K562 (cell line): ENCODE measurements around the gene SDK1. TPM values are rescaled to one million over a fixed set of nuclear protein-coding genes. Genes with fewer than 3 reads are reported as not detected.

ENCODE experiments used
- ATAC-seq: fragments of 200-7000 bp; cut with Tn5 transposase; 3 replicates; pipeline ENCODE4 v1.9.1; 2020; ENCODE audit warnings: moderate library complexity
- BruUV-seq: library from RNA; stranded (reverse); fragments of 400-500 nt; replicated peaks from 2 replicates; lab custom pipeline; 2021; lab: Mats Ljungman, UMichigan
- CTCF ChIA-PET: fragments of 300-600 bp; formaldehyde crosslinking; extraction: SDS; loops from one replicate; lab custom pipeline; 2021; ENCODE audit warnings: low intra/inter-chr PET ratio; lab: Yijun Ruan, JAX
- POLR2A ChIA-PET: fragments of 300-600, 350-650 bp; sonication (Branson Sonifier 250); formaldehyde crosslinking; extraction: SDS; loops from one replicate; lab custom pipeline; 2021; ENCODE audit warnings: antibody characterized with exemption, inconsistent platforms; lab: Yijun Ruan, JAX
- DNase-seq, 4 experiments: peaks; one replicate each; pipeline versions ENCODE4 v3.0.0 to v3.0.0-alpha.2; 2011 to 2018; ENCODE audit warnings: low spot score in 3 of 4, mixed read lengths in 3 of 4; ENCODE audit errors: extremely low read depth in 1 of 4
- FAIRE-seq: peaks from 2 replicates; lab custom pipeline; 2011; peaks lifted over from hg19 to GRCh38; lab: Jason Lieb, UNC
- H2AFZ ChIP-seq: 2 replicates; pipeline ENCODE4 v1.6.0; 2011; ENCODE audit warnings: low read depth, low read length, control low read depth, inconsistent platforms
- H3K27ac ChIP-seq: fragments of 200-600 bp; 3 replicates; pipeline ENCODE4 v1.8.0; 2011; ENCODE audit warnings: low read depth, mild to moderate bottlenecking, control low read depth, inconsistent platforms, low read length, moderate library complexity, mixed read lengths; ENCODE audit errors: extremely low read depth
- H3K27me3 ChIP-seq, 2 experiments: fragments of 300-600 bp in 1 of 2; 2 replicates in 1 of 2; 3 replicates in 1 of 2; pipeline versions ENCODE4 v1.6.0 to v1.8.0; 2011; ENCODE audit warnings: inconsistent platforms in 2 of 2, low read length in 2 of 2, mild to moderate bottlenecking in 1 of 2, mixed read lengths in 1 of 2, moderate library complexity in 1 of 2; ENCODE audit not compliant: control insufficient read depth in 2 of 2, insufficient read depth in 2 of 2
- H3K36me3 ChIP-seq: fragments of 300-600 bp; 3 replicates; pipeline ENCODE4 v1.8.0; 2011; ENCODE audit warnings: mild to moderate bottlenecking, low read length, inconsistent platforms; ENCODE audit not compliant: control insufficient read depth, insufficient read depth
- H3K4me1 ChIP-seq, 2 experiments: fragments of 200-600 bp in 1 of 2; replicated peaks in 1 of 2; 2 replicates in 1 of 2; 3 replicates in 1 of 2; pipeline versions ENCODE4 v1.5.1 to v1.8.0; 2011; ENCODE audit warnings: inconsistent platforms in 2 of 2, low read length in 2 of 2, mild to moderate bottlenecking in 1 of 2, mixed read lengths in 1 of 2, moderate library complexity in 1 of 2; ENCODE audit not compliant: control insufficient read depth in 2 of 2, insufficient read depth in 2 of 2
- H3K4me2 ChIP-seq: 2 replicates; pipeline ENCODE4 v1.6.1; 2011; ENCODE audit warnings: low read length, control low read depth, inconsistent platforms, mixed read lengths; ENCODE audit not compliant: insufficient read depth
- H3K4me3 ChIP-seq: fragments of 200-600 bp; sonication (generic), shearing (Covaris generic); 2 replicates; pipeline ENCODE4 v1.5.1; 2016; ENCODE audit warnings: control low read depth, inconsistent platforms
- H3K79me2 ChIP-seq: fragments of 200-600 bp; 3 replicates; pipeline ENCODE4 v1.8.0; 2011; ENCODE audit warnings: low read length, inconsistent platforms; ENCODE audit not compliant: control insufficient read depth, insufficient read depth
- H3K9ac ChIP-seq, 2 experiments: 2 replicates each; pipeline versions ENCODE4 v1.6.0 to v1.6.1; 2011; ENCODE audit warnings: low read depth in 2 of 2, low read length in 2 of 2, control low read depth in 1 of 2, inconsistent platforms in 1 of 2, mild to moderate bottlenecking in 1 of 2, mixed read lengths in 1 of 2; ENCODE audit not compliant: insufficient read depth in 1 of 2
- H3K9me1 ChIP-seq: one replicate; pipeline ENCODE4 v1.6.0; 2011; ENCODE audit warnings: inconsistent platforms, mild to moderate bottlenecking, low read length, moderate library complexity; ENCODE audit not compliant: control insufficient read depth, insufficient read depth
- H3K9me3 ChIP-seq: replicated peaks from 2 replicates; pipeline ENCODE4 v1.5.1; 2011; ENCODE audit warnings: low read depth, low read length, inconsistent platforms; ENCODE audit not compliant: control insufficient read depth, insufficient read depth
- H4K20me1 ChIP-seq: replicated peaks from 2 replicates; pipeline ENCODE4 v1.6.1; 2011; ENCODE audit warnings: low read length, inconsistent platforms, mixed read lengths; ENCODE audit not compliant: control insufficient read depth, insufficient read depth
- ADNP ChIP-seq: fragments of 200-800 bp; sonication (Bioruptor generic); IDR thresholded peaks from 2 replicates; pipeline ENCODE4 v1.6.1; 2016; ENCODE audit warnings: missing genetic modification characterization, missing compliant biosample characterization
- DLX4 ChIP-seq: fragments of 250-450 bp; sonication (Bioruptor Pico); IDR thresholded peaks from 2 replicates; pipeline ENCODE4 v1.6.1; 2021; ENCODE audit warnings: mild to moderate bottlenecking
- EWSR1 ChIP-seq: fragments of 450-650 bp; IDR thresholded peaks from 2 replicates; pipeline ENCODE4 v1.6.1; 2018; ENCODE audit warnings: borderline replicate concordance, mild to moderate bottlenecking, low read depth, moderate library complexity; ENCODE audit not compliant: partially characterized antibody
- GTF2F1 ChIP-seq: IDR thresholded peaks from 2 replicates; pipeline ENCODE4 v1.6.1; 2011; ENCODE audit warnings: low read depth, low read length, improper control_type of control experiment
- KAT8 ChIP-seq: fragments of 450-650 bp; IDR thresholded peaks from 2 replicates; pipeline ENCODE4 v1.6.1; 2016; ENCODE audit warnings: low read depth, mild to moderate bottlenecking
- PHB ChIP-seq: fragments of 250-450 bp; sonication (Bioruptor Pico); IDR thresholded peaks from 2 replicates; pipeline ENCODE4 v1.5.0; 2021
- POLR2AphosphoS2 ChIP-seq: IDR thresholded peaks from 2 replicates; pipeline ENCODE4 v1.6.1; 2012; ENCODE audit warnings: low read length, improper control_type of control experiment
- RBBP5 ChIP-seq: fragments of 200-600 bp; sonication (generic); IDR thresholded peaks from 2 replicates; pipeline ENCODE4 v1.6.1; 2012; ENCODE audit warnings: borderline replicate concordance, mild to moderate bottlenecking, low read length, control low read depth, inconsistent platforms; ENCODE audit not compliant: insufficient read depth, poor library complexity, severe bottlenecking
- RBM22 ChIP-seq: fragments of 200-400 bp; formaldehyde crosslinking; IDR thresholded peaks from 2 replicates; pipeline ENCODE4 v1.6.1; 2018; ENCODE audit warnings: low read length, low read depth; ENCODE audit not compliant: poor library complexity, severe bottlenecking
- SETDB1 ChIP-seq: IDR thresholded peaks from one replicate; pipeline ENCODE4 v1.6.1; 2012; ENCODE audit warnings: low read length, control low read depth, inconsistent platforms
- SMARCE1 ChIP-seq: fragments of 450-650 bp; IDR thresholded peaks from 2 replicates; pipeline ENCODE4 v1.7.1; 2016; ENCODE audit warnings: mild to moderate bottlenecking
- SP2 ChIP-seq: IDR thresholded peaks from 2 replicates; pipeline ENCODE4 v1.6.1; 2011; ENCODE audit warnings: mild to moderate bottlenecking, low read depth, low read length, moderate library complexity; ENCODE audit not compliant: poor library complexity, severe bottlenecking; ENCODE audit errors: extremely low read depth
- TFE3 ChIP-seq: fragments of 450-650 bp; formaldehyde crosslinking; IDR thresholded peaks from 2 replicates; pipeline ENCODE4 v1.4.0; 2020; ENCODE audit warnings: mild to moderate bottlenecking, mixed read lengths
- TOE1 ChIP-seq, 2 experiments: fragments of 450-650 bp in 1 of 2; sonication (generic) in 1 of 2; formaldehyde crosslinking in 1 of 2; IDR thresholded peaks; 2 replicates each; pipeline versions ENCODE4 v1.7.1 to v1.8.0; 2016 to 2022; ENCODE audit warnings: borderline replicate concordance in 2 of 2, mild to moderate bottlenecking in 2 of 2, antibody characterized with exemption in 1 of 2, inconsistent platforms in 1 of 2, low read depth in 1 of 2, missing genetic modification reagents in 1 of 2, moderate library complexity in 1 of 2
- ZNF134 ChIP-seq: fragments of 250-450 bp; sonication (Bioruptor Pico); conservative IDR thresholded peaks from 2 replicates; pipeline ENCODE4 v1.4.0; 2020
- ZNF384 ChIP-seq: IDR thresholded peaks from 2 replicates; pipeline ENCODE4 v1.6.1; 2012; ENCODE audit warnings: low read depth, low read length, improper control_type of control experiment
- ZSCAN29 ChIP-seq: fragments of 450-650 bp; IDR thresholded peaks from 2 replicates; pipeline ENCODE4 v1.6.1; 2017
- WGBS: fragments of 100-300 bp; shearing (Covaris generic); methylation state at CpG from one replicate; pipeline ENCODE4 v1.1.6; 2016; ENCODE audit warnings: low coverage, mixed read lengths; ENCODE audit not compliant: insufficient coverage; ENCODE audit errors: missing lambda C conversion rate; 5-methylcytosine and 5-hydroxymethylcytosine counted together
- in situ Hi-C: fragments of 300-500 bp; cut with MboI; formaldehyde crosslinking; loops from 4 replicates; pipeline ENCODE4 v1.15.0; 2018; ENCODE audit warnings: inconsistent platforms, mixed read lengths
- intact Hi-C: fragments of 100-400 bp; cut with micrococcal nuclease; formaldehyde crosslinking; loops from 2 replicates; pipeline ENCODE4 v1.14.2; 2022
- polyA plus RNA-seq, 8 experiments: library from polyadenylated mRNA; depleted of rRNA in 4 of 8; stranded (reverse) in 5 of 8; unstranded in 3 of 8; fragments of >200 nt; fragmentation: Nextera tagmentation in 2 of 8; fragmentation: Illumina TruSeq in 1 of 8; extraction: Ambion mirVana in 2 of 8; extraction: Trizol in 1 of 8; gene quantifications; 2 replicates each; pipeline versions ENCODE4 v1.2.1 to v1.2.3, GENCODE V29; 2011 to 2014; ENCODE audit warnings: inconsistent platforms in 1 of 8, missing spikeins in 1 of 8
- total RNA-seq, 7 experiments: library from RNA; depleted of rRNA in 6 of 7; stranded (reverse); fragments of >200 nt in 6 of 7; fragmentation: Illumina TruSeq in 2 of 7; extraction: Trizol in 2 of 7; gene quantifications; 2 replicates each; pipeline versions ENCODE4 v1.2.1 to v1.2.3, GENCODE V29; 2011 to 2021; ENCODE audit warnings: low replicate concordance in 1 of 7
- TF ChIP-seq, protein P1 (sequence below): fragments of 450-650 bp; IDR thresholded peaks from 2 replicates; pipeline ENCODE4 v1.6.1; 2017; ENCODE audit warnings: antibody characterized with exemption, mild to moderate bottlenecking

Gene SDK1
- total and polyA plus RNA-seq, 9 of the 15 experiments (the other 6 are each of a cell fraction or from before 2014, with no cell fraction given), result 0.16 TPM; not detected in 8

DNA sequence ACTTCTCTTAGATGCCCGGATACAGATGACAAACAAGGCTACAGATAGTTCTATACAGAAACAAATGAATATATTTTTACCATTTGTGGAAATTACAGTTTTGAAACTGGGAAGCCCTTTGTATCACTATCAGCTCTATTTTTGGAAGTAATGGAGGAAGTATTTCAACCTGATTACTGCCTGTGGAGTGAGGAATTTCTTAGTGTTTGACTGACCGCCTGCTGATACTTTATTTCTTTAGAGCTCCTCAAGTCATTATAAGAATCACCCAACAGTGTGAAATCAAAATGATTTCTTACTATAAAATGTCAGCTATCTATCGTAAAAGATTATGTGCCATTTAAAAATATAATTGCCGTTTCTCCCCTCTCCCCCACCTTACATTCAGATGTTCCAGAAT is 290.9 kb downstream of the SDK1 start:
- no peak for TF ChIP-seq DLX4 (CRISPR knock-in tag)
- no peak for TF ChIP-seq ZSCAN29
- TF ChIP-seq POLR2AphosphoS2, result no peak
- no peak for TF ChIP-seq SETDB1
- no peak for TF ChIP-seq TFE3 (CRISPR knock-in tag)
- TF ChIP-seq RBM22, result no peak
- TF ChIP-seq SP2, result no peak
- no peak for TF ChIP-seq TOE1 (IDR thresholded peaks at IDR 0.05; ENCODE audit: borderline replicate concordance)
- TF ChIP-seq TOE1 (CRISPR knock-in tag; IDR thresholded peaks at IDR 0.05; ENCODE audit: borderline replicate concordance, low read depth), result no peak
- TF ChIP-seq GTF2F1, result no peak
- no peak for TF ChIP-seq RBBP5
- no peak for TF ChIP-seq EWSR1
- no peak for TF ChIP-seq ZNF134 (CRISPR knock-in tag)
- TF ChIP-seq, protein P1, sequence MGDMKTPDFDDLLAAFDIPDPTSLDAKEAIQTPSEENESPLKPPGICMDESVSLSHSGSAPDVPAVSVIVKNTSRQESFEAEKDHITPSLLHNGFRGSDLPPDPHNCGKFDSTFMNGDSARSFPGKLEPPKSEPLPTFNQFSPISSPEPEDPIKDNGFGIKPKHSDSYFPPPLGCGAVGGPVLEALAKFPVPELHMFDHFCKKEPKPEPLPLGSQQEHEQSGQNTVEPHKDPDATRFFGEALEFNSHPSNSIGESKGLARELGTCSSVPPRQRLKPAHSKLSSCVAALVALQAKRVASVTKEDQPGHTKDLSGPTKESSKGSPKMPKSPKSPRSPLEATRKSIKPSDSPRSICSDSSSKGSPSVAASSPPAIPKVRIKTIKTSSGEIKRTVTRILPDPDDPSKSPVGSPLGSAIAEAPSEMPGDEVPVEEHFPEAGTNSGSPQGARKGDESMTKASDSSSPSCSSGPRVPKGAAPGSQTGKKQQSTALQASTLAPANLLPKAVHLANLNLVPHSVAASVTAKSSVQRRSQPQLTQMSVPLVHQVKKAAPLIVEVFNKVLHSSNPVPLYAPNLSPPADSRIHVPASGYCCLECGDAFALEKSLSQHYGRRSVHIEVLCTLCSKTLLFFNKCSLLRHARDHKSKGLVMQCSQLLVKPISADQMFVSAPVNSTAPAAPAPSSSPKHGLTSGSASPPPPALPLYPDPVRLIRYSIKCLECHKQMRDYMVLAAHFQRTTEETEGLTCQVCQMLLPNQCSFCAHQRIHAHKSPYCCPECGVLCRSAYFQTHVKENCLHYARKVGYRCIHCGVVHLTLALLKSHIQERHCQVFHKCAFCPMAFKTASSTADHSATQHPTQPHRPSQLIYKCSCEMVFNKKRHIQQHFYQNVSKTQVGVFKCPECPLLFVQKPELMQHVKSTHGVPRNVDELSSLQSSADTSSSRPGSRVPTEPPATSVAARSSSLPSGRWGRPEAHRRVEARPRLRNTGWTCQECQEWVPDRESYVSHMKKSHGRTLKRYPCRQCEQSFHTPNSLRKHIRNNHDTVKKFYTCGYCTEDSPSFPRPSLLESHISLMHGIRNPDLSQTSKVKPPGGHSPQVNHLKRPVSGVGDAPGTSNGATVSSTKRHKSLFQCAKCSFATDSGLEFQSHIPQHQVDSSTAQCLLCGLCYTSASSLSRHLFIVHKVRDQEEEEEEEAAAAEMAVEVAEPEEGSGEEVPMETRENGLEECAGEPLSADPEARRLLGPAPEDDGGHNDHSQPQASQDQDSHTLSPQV, result no peak
- no peak for TF ChIP-seq PHB (CRISPR knock-in tag)
- no peak for TF ChIP-seq ZNF384
- no peak for TF ChIP-seq SMARCE1
- TF ChIP-seq ADNP, result no peak
- TF ChIP-seq KAT8, result no peak

More for the DNA sequence above, 290.9 kb downstream of the SDK1 start:
- no TSS peak for BruUV-seq
- Histone ChIP-seq H3K4me3 (no peak overlapping the region), H2AFZ (no peak overlapping the region), H3K27me3 (peaks cover 0 to 13% of the 10 kb centered on the region in 2 experiments; a peak in 1 of 5 replicates), H3K9ac (no peak overlapping the region), H3K27ac (no peak overlapping the region), H3K4me1 (no peaks in the 10 kb centered on the region), H3K4me2 (no peak overlapping the region), H3K79me2 (no peaks in the 10 kb centered on the region), H4K20me1 (no peaks in the 10 kb centered on the region), H3K36me3 (no peaks in the 10 kb centered on the region), H3K9me1 (no peaks in the 10 kb centered on the region), H3K9me3 (no peaks in the 10 kb centered on the region)
- ChIA-PET CTCF (no interaction called here), POLR2A (no interaction called here)
- intact Hi-C loops (no loop called here), in situ Hi-C loops (no loop called here)
- no peak for FAIRE-seq
- ATAC-seq, result no peak
- WGBS, result 2% methylated on average over 4 of the region's 4 CpGs
- DNase-seq, result no peak
